Activated CD8-positive, alpha-beta T cell treated with anti-CD3 and anti-CD28 coated beads, Interleukin-2, amount 10 ng/mL, durations not matched to agents 7 days and 5 days (primary cell): Measurements from ENCODE around the gene SLC39A11. TPM values are rescaled to one million over a fixed set of nuclear protein-coding genes. Genes with fewer than 3 reads are reported as not detected.

ENCODE experiments used
- ATAC-seq: fragments of 150-1000 bp; cut with Tn5 transposase; one replicate; pipeline ENCODE4 v1.10.0; 2021; ENCODE audit warnings: moderate library complexity
- CTCF ChIA-PET: fragments of 350-600 bp; sonication (Branson Sonifier 250); formaldehyde crosslinking; loops from one replicate; lab custom pipeline; 2021; ENCODE audit warnings: antibody characterized with exemption; lab: Charles Lee
- POLR2A ChIA-PET: fragments of 350-600 bp; sonication (Branson Sonifier 250); formaldehyde crosslinking; loops from one replicate; lab custom pipeline; 2021; ENCODE audit warnings: antibody characterized with exemption; lab: Charles Lee
- DNase-seq: peaks from one replicate; pipeline ENCODE4 v3.0.0-alpha.2; 2020
- H3K27ac Mint-ChIP-seq: one replicate; pipeline ENCODE4 v1.8.0; 2021; ENCODE audit warnings: mild to moderate bottlenecking, mixed read lengths
- H3K27me3 Mint-ChIP-seq: one replicate; pipeline ENCODE4 v1.8.0; 2021; ENCODE audit warnings: low read depth, mixed read lengths
- H3K36me3 Mint-ChIP-seq: one replicate; pipeline ENCODE4 v1.8.0; 2021; ENCODE audit warnings: low read depth, mixed read lengths
- H3K4me1 Mint-ChIP-seq: one replicate; pipeline ENCODE4 v1.8.0; 2021; ENCODE audit warnings: low read depth, mixed read lengths
- H3K4me3 Mint-ChIP-seq: one replicate; pipeline ENCODE4 v1.8.0; 2021; ENCODE audit warnings: mild to moderate bottlenecking, mixed read lengths
- H3K9me3 Mint-ChIP-seq: one replicate; pipeline ENCODE4 v1.8.0; 2022; ENCODE audit warnings: mixed read lengths; ENCODE audit not compliant: insufficient read depth
- total RNA-seq, 2 experiments: library from RNA; stranded (reverse); gene quantifications; one replicate each; pipeline ENCODE4 v1.2.3, GENCODE V29; 2021

Gene SLC39A11
- total RNA-seq, 2 experiments from 2014 or later, result 20.2 to 20.5 TPM

DNA sequence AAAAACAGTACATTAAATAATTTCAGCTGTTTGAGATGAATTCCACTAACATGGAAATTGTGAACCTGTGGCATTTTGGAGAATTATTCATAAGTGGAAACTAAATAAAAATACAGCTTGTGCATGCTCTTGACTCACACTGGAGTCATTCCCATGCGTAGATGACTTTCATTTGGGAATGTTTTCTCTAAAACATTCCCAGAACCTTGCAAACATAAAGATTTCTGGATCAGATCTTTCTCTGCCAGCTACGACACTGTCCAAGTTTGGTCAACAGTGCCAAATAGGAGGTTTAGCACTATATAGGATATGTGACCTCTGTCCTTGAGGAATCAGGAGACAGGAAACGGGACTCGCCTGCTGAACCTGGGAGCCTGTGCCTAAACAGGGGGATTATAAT is 400.9 kb downstream of the SLC39A11 start:
- CTCF ChIA-PET, result interaction anchor here (1.0 kb wide), 1 partner anchor 34 kb away, joined by 3 read pairs; no protein-coding TSS in a partner anchor

DNA sequence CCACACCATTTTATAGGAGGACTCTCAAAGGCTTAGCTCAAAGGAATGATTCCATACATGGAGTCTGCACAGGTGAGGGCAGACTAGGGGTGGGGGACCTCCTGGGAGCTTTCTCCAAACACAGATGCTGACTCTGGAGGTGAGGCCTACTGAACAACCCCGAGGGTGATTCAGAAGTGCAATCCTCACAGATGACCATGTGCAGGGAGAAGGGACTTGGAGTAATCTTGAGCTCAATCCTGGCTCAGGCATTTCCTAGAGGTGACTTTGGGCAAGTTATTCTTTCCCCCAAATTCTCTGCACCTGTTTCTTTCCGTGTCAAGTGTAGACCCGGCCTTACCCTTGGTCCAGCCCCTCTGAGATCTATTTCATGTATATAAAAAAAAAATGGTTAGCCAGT is 401.5 kb downstream of the SLC39A11 start:
- H3K4me1 Mint-ChIP-seq, result no peaks in the 10 kb centered on the region
- H3K27ac Mint-ChIP-seq, result no peak overlapping the region
- no peak overlapping the region for H3K4me3 Mint-ChIP-seq
- ChIA-PET POLR2A (no interaction called here), CTCF (interaction anchor here (1.0 kb wide), 1 partner anchor 35 kb away, joined by 3 read pairs; no protein-coding TSS in a partner anchor)
- no peak for ATAC-seq
- no peaks in the 10 kb centered on the region for H3K36me3 Mint-ChIP-seq
- no peak for DNase-seq
- H3K9me3 Mint-ChIP-seq, result no peaks in the 10 kb centered on the region
- no peaks in the 10 kb centered on the region for H3K27me3 Mint-ChIP-seq

More for the DNA sequence above, 400.9 kb downstream of the SLC39A11 start:
- ATAC-seq (no peak), DNase-seq (no peak)
- POLR2A ChIA-PET, result no interaction called here
- H3K4me1 Mint-ChIP-seq, result no peaks in the 10 kb centered on the region
- H3K36me3 Mint-ChIP-seq, result no peaks in the 10 kb centered on the region
- H3K4me3 Mint-ChIP-seq, result no peak overlapping the region
- H3K27ac Mint-ChIP-seq, result no peak overlapping the region
- no peaks in the 10 kb centered on the region for H3K9me3 Mint-ChIP-seq
- H3K27me3 Mint-ChIP-seq, result no peaks in the 10 kb centered on the region

DNA sequence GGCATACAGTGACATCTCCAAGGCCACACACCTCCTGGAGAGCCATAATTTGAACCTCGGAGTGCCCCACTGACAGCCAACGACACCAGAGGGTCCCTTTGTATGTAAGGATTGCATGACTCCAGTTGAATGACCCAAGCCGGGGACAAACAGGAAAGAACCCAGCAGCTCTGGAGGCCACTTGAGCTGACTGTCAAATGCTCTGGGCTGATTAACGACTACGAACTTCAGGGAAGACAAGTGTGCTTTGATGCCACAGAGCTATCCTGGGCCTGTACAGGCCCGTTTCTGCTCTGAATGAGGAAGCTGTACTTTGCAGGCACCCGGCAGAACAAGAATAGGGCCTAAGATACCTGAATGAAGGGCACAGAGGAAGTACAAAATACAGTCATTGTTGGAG is 404.6 kb downstream of the SLC39A11 start:
- CTCF ChIA-PET, result interaction anchor here (0.8 to 1.5 kb wide), 2 partner anchors 37 to 39 kb away, joined by 3 to 5 read pairs; no protein-coding TSS in a partner anchor
- POLR2A ChIA-PET, result no interaction called here
- Mint-ChIP-seq H3K27me3 (no peaks in the 10 kb centered on the region), H3K9me3 (no peaks in the 10 kb centered on the region), H3K36me3 (no peaks in the 10 kb centered on the region), H3K27ac (no peak overlapping the region), H3K4me1 (no peaks in the 10 kb centered on the region), H3K4me3 (no peak overlapping the region)
- ATAC-seq, result no peak
- DNase-seq, result no peak

DNA sequence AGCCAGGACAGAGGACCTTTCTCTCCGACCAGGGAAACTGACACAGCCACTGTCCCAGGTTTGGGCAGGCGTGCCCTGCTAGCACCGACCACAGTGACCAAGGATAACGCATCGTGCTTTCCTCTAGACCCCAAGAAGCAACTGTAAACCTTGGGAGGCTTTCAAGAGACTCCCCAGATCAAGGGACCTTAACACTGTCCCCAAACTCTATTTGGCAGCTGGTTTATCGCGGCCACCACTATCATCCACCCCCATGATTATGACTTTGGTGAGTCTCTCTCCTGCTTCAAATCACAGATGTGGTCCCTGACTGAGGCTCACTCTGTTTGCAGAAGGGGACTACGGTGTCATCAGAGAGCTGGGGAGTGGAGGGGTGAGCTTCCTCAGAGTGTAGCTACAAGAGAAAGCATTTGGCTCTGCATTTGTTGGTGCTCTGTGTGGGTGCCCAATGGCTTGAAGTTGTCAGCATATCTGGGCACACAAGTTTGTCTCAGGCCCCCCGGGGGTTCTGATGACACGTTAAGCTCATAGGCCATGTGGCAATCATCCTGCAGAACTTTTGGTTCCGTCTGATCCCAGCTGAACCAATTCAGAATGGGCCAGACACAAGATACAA is 408.0 kb downstream of the SLC39A11 start:
- Mint-ChIP-seq H3K4me1 (no peaks in the 10 kb centered on the region), H3K27me3 (no peaks in the 10 kb centered on the region), H3K36me3 (peaks cover 2% of the 10 kb centered on the region), H3K27ac (no peak overlapping the region), H3K9me3 (no peaks in the 10 kb centered on the region), H3K4me3 (no peak overlapping the region)
- POLR2A ChIA-PET, result no interaction called here
- no peak for DNase-seq
- no peak for ATAC-seq
- CTCF ChIA-PET, result no interaction called here

DNA sequence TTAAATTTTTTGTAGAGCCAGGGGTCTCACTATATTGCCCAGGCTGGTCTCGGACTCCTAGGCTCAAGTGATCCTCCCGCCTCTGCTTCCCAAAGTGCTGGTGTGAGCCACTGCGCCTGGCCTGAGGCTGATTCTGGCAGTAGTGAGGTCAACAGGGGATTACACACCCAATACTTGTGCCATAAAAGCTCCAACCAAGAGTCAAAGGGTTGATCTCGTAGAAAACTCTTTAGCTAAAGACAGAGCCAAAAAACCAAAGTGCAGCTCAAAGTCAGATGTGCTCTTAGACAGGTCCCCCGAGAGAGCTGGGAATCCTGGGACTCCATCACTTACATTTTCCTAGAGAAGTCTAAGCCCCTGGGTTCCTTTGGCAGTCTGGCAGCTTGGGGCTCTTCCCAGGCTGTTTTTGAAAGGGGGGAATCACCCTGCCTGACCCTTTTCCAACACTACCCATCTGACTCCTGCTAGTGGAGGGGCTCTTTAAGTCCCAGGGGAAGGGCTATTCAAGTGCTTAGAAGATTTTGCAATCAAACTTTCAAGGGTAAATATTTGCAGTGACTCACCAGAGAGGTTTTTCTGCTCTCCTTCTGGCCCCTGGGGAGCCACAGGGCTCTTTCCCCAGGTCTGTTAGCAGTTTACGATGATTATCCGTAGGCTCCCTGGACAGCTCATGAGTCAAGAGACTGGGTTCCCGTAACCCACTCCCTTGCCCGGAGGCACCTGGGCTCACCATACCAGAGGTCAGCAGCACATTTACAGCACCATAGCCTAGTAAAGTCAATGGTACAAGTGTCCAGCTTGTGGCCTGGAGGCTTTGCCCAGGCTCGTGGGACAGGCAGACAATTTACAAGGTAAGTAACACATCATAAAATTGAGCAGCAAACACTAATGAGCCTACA is 408.7 kb downstream of the SLC39A11 start:
- no peaks in the 10 kb centered on the region for H3K9me3 Mint-ChIP-seq
- no peak overlapping the region for H3K4me3 Mint-ChIP-seq
- no peaks in the 10 kb centered on the region for H3K27me3 Mint-ChIP-seq
- DNase-seq (no peak), ATAC-seq (no peak)
- ChIA-PET CTCF (no interaction called here), POLR2A (interaction anchor here (1.6 kb wide), 1 partner anchor 13 kb away, joined by 3 read pairs; no protein-coding TSS in a partner anchor)
- H3K27ac Mint-ChIP-seq, result no peak overlapping the region
- H3K4me1 Mint-ChIP-seq, result no peaks in the 10 kb centered on the region
- peaks cover 2% of the 10 kb centered on the region for H3K36me3 Mint-ChIP-seq

DNA sequence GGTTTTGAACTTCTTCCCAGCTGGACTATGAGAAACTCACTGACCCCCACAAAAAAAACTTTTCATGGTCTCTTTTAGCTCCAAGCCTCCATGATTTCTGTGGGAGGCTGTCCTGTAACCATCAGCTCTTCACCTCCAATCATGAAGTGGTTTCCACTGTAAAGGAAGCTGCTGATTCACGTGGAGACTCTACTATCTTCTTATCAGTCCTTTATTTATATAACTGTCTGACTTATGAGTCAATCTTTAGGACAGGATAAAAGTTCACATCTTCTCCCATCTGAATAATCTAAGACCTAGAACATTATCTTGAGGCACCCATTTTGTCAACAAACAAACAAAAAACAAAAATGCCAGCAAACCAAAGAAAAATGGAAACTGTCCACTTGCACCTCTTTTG is 409.9 kb downstream of the SLC39A11 start:
- ChIA-PET CTCF (interaction anchor here (0.8 kb wide), 1 partner anchor 104 kb away, joined by 3 read pairs; no protein-coding TSS in a partner anchor), POLR2A (interaction anchor here (1.6 kb wide), 1 partner anchor 14 kb away, joined by 3 read pairs; no protein-coding TSS in a partner anchor)
- H3K4me3 Mint-ChIP-seq, result no peak overlapping the region
- DNase-seq (no peak), ATAC-seq (no peak)
- H3K36me3 Mint-ChIP-seq, result peaks cover 2% of the 10 kb centered on the region
- H3K9me3 Mint-ChIP-seq, result no peaks in the 10 kb centered on the region
- H3K27ac Mint-ChIP-seq, result no peak overlapping the region
- no peaks in the 10 kb centered on the region for H3K27me3 Mint-ChIP-seq
- no peaks in the 10 kb centered on the region for H3K4me1 Mint-ChIP-seq

DNA sequence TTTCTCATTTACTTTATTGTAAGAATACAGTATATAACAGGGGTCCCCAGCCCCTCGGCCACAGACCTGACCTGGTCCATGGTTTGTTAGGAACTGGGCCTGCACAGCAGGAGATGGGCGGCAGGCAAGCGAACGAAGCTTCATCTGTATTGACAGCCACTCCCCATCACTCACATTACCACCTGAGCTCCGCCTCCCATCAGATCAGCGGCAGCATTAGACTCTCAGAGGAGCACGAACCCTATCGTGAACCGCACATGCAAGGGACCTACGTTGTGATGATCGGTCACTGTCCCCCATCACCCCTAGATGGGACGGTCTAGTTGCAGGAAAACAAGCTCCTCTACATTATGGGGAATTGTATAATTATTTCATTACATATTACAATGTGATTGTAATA is 410.6 kb downstream of the SLC39A11 start:
- Mint-ChIP-seq H3K9me3 (no peaks in the 10 kb centered on the region), H3K36me3 (peaks cover 2% of the 10 kb centered on the region), H3K27ac (no peak overlapping the region), H3K4me1 (no peaks in the 10 kb centered on the region), H3K4me3 (no peak overlapping the region), H3K27me3 (no peaks in the 10 kb centered on the region)
- ATAC-seq, result no peak
- ChIA-PET POLR2A (no interaction called here), CTCF (no interaction called here)
- no peak for DNase-seq

DNA sequence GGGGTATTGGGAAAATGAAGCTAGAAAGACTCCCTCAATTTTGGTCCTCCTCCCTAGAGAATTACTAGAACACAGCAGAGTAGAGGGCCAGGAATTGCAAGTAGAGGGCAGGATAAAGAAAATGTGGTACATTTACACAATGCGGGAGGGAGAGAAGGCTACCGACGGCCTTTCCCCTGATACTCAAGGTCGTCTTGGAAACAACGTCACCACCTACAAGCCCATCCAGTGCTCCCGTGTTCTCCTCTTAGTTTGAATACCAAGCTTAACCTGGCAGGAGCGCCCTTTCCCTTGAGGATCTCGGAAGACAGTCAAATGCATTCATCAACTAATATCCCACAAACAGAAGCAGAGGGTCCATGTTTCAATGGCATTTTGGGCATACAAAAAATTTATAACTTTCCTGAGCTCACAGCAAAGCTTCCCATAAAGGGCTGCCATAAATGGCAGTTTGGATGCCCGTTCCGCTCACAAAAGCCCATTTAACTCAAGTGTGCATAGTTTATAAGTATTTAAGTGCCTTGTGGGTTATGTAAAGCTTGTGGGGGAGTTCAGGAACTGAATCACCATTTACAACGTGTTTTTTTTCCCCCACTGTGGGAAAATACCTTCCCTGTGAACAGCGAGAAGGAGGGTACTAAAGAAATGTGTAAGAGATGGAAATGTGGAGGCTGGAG is 414.6 kb downstream of the SLC39A11 start:
- Mint-ChIP-seq H3K27me3 (no peaks in the 10 kb centered on the region), H3K36me3 (peaks cover 2% of the 10 kb centered on the region), H3K4me1 (no peaks in the 10 kb centered on the region), H3K4me3 (no peak overlapping the region), H3K9me3 (no peaks in the 10 kb centered on the region), H3K27ac (no peak overlapping the region)
- ATAC-seq, result no peak
- ChIA-PET POLR2A (no interaction called here), CTCF (no interaction called here)
- no peak for DNase-seq

DNA sequence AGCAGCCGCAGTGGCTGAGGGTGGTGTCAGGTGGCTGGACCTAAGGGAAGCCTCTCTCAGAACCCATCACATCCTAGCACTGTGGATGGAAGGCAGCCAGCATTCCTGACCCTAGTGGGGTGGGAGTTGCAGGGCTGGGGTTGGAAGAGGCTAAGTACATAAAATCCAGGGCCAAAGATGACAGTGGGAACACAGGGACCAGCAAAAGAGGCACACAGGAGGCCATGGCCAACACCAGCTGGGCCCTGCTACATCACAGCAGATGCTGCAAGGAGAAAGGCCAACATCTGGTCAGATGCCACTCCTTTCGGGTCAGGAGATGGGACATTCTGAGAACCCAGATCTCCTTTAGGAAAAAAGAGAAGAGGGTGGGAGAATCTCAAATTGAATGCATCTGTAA is 415.4 kb downstream of the SLC39A11 start:
- DNase-seq (no peak), ATAC-seq (no peak)
- CTCF ChIA-PET, result no interaction called here
- Mint-ChIP-seq H3K4me3 (no peak overlapping the region), H3K27ac (no peak overlapping the region), H3K9me3 (no peaks in the 10 kb centered on the region), H3K36me3 (peaks cover 2% of the 10 kb centered on the region), H3K4me1 (no peaks in the 10 kb centered on the region), H3K27me3 (no peaks in the 10 kb centered on the region)
- POLR2A ChIA-PET, result no interaction called here

DNA sequence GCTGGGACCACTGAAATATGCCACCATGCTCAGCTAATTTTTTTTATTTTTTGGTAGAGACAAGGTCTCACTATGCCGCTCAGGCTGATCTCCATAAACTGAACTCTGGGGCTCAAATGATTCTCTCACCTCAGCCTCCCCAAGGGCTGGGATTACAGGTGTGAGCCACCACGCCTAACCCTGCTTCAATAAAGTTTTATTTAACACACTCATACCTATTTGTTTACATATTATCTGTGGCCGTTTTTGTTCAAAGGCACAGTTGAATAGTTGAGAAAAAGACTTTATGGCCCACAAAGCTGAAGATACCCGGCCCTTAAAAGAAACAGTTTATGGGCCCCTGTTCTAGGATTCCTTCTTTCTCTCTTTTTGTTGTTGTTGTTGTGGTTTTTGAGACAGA is 419.8 kb downstream of the SLC39A11 start:
- no peaks in the 10 kb centered on the region for H3K9me3 Mint-ChIP-seq
- ATAC-seq, result no peak
- H3K4me3 Mint-ChIP-seq, result no peak overlapping the region
- H3K36me3 Mint-ChIP-seq, result no peaks in the 10 kb centered on the region
- CTCF ChIA-PET, result interaction anchor here (0.7 kb wide), 1 partner anchor 645 kb away, joined by 3 read pairs; no protein-coding TSS in a partner anchor
- POLR2A ChIA-PET, result no interaction called here
- H3K27me3 Mint-ChIP-seq, result no peaks in the 10 kb centered on the region
- no peaks in the 10 kb centered on the region for H3K4me1 Mint-ChIP-seq
- no peak for DNase-seq
- no peak overlapping the region for H3K27ac Mint-ChIP-seq

DNA sequence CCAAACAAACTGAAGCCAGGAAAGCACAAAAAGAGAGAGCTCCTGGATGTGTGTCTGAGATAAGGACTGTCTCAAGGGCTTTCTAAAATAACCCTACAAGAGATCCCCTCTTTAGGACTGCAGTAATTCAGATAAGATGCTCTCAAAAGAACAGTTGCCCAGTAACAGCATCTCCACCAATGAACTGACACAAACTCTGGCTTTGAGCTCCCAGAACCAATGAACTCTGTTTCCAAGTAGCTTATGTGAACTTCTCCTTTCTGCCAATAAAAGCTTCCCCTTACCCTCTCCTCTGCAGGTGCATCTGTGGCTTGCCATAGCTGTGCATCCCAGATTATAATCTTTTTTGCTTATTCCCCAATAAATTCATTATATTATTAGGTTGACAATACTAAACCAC is 421.5 kb downstream of the SLC39A11 start:
- DNase-seq (no peak), ATAC-seq (no peak)
- Mint-ChIP-seq H3K9me3 (no peaks in the 10 kb centered on the region), H3K36me3 (no peaks in the 10 kb centered on the region), H3K4me3 (no peak overlapping the region), H3K27ac (no peak overlapping the region), H3K4me1 (no peaks in the 10 kb centered on the region), H3K27me3 (no peaks in the 10 kb centered on the region)
- POLR2A ChIA-PET, result no interaction called here
- CTCF ChIA-PET, result interaction anchor here (0.8 to 1.9 kb wide), 3 partner anchors 55 to 315 kb away, joined by 3 to 9 read pairs (median 6); no protein-coding TSS in a partner anchor
